HG02642 (cell line): Measurements from ENCODE around the gene ALK.

Experiments
- ATAC-seq: cut with Tn5 transposase; IDR thresholded peaks from one replicate; pipeline ENCODE4 v1.9.1; 2021; ENCODE audit warnings: mild to moderate bottlenecking; ENCODE audit not compliant: unreplicated experiment, poor library complexity

Gene ALK

DNA sequence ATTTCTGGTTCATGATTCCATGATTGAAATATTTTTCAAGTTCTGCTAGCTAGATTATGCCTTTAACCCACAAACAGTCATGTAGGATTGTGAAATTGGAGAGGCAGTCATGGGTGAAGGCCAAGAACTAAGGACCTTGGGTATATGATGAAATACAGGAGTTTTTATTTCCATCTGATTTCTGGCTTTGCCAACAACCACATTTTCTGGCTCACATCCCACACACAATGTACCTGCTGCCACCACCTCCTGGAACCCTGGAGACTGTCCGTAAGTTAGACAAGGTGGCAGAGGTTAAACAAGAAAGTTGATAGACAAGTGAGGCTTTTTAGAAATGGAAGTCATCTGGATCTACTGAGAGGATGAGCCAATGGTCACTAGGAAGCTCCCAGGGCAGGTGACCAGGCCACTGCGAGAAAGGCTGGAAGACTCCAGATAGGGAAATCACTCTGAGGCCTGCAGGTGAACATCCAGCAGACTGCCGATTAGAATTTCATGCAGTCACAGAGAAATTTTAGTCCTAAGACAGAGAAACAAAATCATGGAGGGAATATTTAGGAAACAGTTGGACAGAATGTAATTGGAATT lies 402.0 kb downstream of the ALK start:
- ATAC-seq: no peak

DNA sequence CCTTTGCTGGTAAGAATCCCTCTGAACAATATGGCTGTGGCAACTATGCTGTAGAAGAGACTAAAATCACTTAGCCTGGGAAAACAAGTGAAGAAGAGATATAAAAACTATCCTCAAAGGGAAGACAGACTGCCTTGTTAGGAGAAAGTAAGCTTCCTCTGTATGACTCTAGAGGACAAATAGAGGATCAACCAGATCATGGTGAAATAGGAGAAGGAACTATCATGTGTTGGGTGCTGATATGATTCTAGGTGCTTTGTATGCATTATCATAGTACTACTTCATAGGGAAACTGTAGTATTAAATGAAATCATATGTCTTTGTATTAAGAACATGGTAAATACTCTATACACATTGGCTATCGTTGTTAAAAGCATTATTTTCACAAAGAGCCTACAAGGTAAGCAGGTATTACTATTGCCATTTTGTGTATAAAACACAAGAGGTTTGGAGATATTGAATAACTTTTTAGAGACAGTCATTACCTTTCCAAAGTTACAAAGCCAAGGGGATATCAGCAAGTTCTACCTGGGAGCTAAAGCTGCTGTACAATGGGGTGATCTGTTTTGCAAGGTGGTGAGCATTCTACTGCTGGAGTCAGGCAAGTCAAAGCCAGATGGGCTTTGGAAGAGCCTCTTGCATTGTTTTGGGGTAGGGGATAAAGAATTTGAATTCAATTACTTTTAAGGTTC lies 402.6 kb downstream of the ALK start:
- no peak for ATAC-seq

DNA sequence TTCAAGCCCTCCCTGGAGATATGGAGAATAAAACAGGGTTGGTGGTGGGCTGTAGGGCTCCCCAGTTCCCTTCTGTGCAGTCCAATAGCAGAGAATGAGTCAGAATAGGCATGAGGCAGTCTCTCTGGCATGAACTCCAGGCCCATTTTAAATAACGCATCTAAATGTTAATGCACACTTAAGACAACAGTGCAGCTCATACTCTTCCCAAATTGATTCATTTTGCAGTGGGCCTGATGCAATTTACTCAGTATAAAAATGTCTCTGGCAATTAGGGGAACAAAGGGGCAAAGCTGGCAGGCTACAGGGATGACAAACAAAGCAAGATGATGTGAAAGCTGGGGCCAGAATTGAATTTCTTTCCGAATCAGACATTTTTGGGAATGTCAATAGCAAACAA lies 403.4 kb downstream of the ALK start:
- ATAC-seq: no peak

GRCh38 chr2:29517413-29517812 lies 404.0 kb downstream of the ALK start:
- no peak for ATAC-seq

- ATAC-seq: no peak
Measured at GRCh38 chr2:29516767-29517166, 404.6 kb downstream of the ALK start.

GRCh38 chr2:29509878-29510277 lies 411.5 kb downstream of the ALK start:
- no peak for ATAC-seq

DNA sequence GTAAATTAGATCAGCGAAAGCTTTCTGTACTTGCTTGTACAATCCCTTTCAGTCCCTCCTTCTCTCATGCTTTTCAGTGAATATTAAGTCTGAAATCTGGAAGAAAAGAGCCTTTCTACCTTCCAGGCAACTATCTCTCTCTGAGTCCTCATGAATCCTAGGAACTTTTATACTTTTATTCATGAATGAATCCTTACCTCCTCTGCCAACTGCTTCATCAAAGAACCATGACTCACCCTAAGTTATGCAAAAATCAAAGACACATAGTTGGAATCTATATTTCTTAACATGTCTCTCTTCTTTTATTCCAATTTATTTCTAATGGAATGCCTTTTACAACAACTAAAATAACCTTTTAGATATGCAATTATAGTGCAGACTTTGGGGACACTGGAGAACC lies 412.0 kb downstream of the ALK start:
- ATAC-seq: no peak

DNA sequence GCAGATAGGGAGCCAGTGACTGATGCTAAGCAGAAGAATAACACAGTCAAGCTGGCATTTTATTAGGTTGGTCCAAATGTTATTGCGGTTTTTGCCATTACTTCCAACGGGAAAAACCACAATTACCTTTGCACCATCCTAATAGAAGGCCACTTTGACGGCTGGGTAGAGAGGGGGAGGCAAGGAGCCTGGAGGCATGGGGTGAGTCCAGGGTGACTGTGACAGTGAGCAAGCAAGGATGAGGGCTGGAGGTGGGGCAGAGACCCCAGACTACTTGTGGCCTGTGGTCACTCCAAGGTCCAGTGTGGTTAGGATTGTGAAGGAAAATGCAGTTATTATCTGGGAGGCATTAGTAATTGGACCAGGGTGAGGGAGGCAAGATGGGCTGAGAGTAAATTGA lies 416.6 kb downstream of the ALK start:
- ATAC-seq: no peak

GRCh38 chr2:29502460-29502911 lies 418.9 kb downstream of the ALK start:
- ATAC-seq: no peak

GRCh38 chr2:29497375-29497774 lies 424.0 kb downstream of the ALK start:
- no peak for ATAC-seq

DNA sequence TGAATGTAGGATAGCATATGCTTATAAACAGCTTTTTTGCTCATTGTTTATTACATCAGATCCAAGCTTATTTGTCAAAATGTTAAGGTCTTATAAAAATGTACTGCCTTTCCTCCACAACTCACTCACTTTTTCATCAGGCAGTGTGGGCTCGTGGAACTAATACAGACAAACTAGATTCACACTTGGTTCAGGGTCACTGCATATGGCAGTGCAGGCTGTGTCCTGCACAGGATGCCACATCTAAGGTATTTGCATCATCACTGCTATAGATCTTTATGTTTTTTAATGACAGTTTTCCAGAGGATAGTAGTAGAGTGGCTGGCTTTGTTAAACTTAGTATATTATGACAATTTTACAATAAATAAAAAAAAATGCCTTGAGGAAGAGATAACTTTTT lies 425.2 kb downstream of the ALK start:
- ATAC-seq: no peak

DNA sequence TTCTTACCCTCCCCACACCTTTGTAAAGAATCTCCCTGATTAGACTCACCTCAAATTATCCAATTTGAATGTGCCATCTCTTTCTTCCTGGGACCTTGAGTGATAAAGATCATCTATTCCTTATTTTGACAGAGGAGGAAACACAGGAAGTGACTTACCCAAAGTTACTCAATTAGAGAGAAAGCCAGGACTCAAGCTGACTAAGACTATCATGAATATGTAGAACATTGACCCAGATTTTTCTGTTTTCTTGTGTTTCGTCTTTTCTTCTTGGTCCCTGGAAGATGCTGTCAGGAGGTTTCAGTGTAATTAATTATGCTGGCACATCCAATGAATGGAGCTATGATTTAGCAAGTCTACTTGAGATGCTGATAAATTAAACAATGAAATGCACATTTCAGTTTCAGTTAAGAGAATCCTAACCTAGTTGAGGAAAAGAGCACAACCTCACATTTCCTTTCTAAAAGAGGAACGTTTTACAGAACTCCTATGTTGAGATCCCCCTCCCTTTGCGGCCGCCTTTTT lies 425.8 kb downstream of the ALK start:
- no peak for ATAC-seq

DNA sequence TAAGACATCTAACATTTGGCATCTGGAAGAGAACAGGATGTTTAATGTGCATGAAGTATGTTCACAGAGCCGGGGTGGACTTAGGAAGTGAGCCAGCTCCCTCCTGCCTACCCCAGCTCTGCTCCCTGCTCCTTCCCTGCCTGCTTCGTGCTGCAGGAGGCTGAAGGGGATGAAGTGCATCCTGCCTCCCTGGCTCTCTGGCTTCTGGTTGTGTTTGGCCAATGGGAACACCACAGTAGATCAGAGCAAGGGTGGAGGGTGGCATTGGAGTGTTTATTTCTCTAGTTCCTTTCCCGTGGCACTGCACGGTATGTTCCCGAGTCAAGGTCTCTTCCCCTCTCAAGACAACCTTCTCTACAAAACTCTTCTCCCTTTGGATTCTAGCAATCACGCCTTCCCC lies 426.3 kb downstream of the ALK start:
- ATAC-seq: no peak

DNA sequence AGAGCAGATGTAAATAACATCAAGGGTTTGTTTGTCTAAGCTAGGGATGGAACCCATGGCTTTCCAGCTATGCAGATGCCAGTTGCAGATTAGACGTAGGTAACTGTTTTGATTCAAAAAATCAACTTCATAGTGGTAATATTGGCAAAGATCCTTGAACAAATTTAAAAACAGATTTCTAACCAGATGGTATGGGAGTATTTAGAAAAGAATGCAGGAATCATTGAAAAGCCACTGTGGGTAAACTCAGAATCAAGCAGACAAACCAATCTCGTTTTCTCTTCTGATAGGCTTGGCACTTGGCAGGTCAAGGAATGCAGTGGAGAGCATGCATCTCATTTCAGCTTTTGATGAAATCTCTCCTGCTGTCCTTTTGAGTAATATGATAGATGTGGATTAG lies 428.7 kb downstream of the ALK start:
- no peak for ATAC-seq

GRCh38 chr2:29490045-29490444 lies 431.3 kb downstream of the ALK start:
- no peak for ATAC-seq

GRCh38 chr2:29489568-29489967 lies 431.8 kb downstream of the ALK start:
- ATAC-seq: no peak

DNA sequence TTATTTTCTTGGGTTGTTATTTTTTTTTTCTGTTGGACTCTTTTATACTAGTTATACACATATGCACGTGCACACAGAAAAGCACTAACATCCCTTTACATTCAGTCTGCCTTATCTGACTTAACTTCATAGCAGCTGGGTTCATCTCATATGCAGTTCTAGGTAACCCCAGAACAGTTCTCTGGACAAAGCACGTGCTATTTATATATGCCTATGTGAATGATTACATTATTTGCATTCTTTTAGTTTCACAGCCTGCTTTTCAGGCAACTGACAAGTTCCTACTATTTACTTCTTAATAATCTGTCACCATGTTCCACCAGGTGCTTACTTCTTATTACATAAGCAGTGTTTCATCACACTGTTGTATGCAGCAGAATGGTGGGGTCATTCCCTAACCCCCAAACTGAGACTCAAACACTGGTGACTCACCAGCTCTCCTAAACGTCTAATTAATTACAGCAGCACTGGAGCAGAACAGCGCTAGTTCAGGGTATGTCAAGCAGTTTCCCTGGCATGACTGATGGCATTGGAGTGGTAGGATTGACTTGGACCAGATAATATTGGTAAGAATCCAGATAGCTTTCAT lies 433.3 kb downstream of the ALK start:
- no peak for ATAC-seq

DNA sequence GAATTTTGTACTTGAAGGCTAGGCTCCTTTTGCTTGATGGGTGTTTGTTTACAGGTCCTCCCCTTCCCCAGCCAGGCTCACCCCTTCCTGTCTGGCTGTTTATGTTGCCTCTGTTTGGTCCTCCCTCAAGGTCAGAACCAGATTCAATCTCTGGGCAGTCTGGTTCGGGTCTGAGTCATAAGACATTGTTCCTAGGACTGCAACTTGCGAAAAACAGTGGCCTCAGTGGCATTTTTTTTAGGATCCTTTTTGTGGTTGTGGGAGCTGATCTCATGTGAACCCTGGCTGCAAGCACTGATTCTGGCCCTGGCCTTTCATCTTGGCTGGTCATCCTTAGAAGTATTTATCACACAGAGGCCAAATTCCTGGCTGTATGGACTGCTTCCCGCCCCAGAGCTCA lies 435.8 kb downstream of the ALK start:
- no peak for ATAC-seq

DNA sequence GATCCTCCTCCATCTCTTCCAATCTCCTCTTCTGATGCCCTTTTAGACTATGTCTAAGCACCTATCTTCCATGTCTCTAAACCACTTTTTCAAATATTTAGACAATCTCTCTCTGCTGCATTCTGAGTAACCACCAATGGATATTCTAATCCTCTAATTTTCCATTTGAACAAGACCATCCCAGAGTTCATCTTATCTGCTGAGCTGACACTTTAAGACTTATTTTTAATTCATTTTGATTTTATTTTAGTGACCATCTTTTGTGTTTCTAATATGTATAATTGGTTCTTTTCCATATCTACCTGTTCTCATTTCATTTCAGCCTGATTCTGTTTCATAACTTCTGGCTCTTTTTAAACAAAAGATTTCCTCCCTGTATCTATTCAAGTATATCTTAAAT lies 436.3 kb downstream of the ALK start:
- no peak for ATAC-seq

- no peak for ATAC-seq
Measured at GRCh38 chr2:29482867-29483266, 438.5 kb downstream of the ALK start.

DNA sequence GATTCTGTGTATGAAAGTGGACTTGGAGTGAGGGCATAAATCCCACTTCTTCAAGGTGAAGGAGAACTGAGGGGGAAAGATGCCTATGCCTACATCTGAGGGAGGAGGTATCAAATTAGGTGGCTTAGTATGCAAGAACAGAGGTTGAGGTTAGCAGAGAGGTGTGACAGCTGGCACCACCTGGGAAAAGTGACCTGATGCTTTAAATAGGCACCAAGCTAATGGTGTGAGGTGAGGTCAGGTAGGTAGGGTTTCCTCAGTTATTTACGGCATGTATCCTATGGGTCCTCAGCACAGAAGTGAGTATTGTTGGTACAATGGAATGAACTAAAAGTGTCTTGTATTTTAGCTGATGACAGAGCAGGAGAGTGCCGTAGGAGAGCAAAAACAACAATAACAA lies 439.0 kb downstream of the ALK start:
- ATAC-seq: no peak

GRCh38 chr2:29481313-29481712 lies 440.1 kb downstream of the ALK start:
- no peak for ATAC-seq
